Naive thymus-derived CD4-positive, alpha-beta T cell (primary cell): ENCODE data around the gene SLC4A5. TPM values are rescaled to one million over a fixed set of nuclear protein-coding genes. Genes with fewer than 3 reads are reported as not detected.
A peak's percentile ranks its signal among the peaks of the same experiment; 100 is the strongest.

Experiments used
- ATAC-seq: fragments of 150-1000 bp; cut with Tn5 transposase; 2 replicates; pipeline ENCODE4 v1.10.0; 2021; ENCODE audit warnings: mild to moderate bottlenecking, moderate library complexity
- CTCF ChIA-PET: fragments of 350-600 bp; sonication (Branson Sonifier 250); formaldehyde crosslinking; loops from one replicate; lab custom pipeline; 2021; ENCODE audit warnings: antibody characterized with exemption; lab: Charles Lee
- POLR2A ChIA-PET: fragments of 350-600 bp; sonication (Branson Sonifier 250); formaldehyde crosslinking; loops from one replicate; lab custom pipeline; 2021; ENCODE audit warnings: antibody characterized with exemption, inconsistent platforms; lab: Charles Lee
- DNase-seq, 9 donors: peaks; one replicate each; pipeline versions ENCODE4 v3.0.0 to v3.0.0-alpha.2; 2020 to 2022; ENCODE audit warnings: mixed read lengths in 1 of 9
- H3K27ac ChIP-seq: one replicate; pipeline ENCODE4 v1.7.0; 2013; ENCODE audit warnings: mild to moderate bottlenecking, low read depth, low read length, moderate library complexity
- H3K27me3 ChIP-seq, 2 donors: one replicate each; pipeline ENCODE4 v1.7.0; 2013; ENCODE audit warnings: low read length in 2 of 2, mild to moderate bottlenecking in 2 of 2, moderate library complexity in 2 of 2; ENCODE audit not compliant: control insufficient read depth in 2 of 2, insufficient read depth in 2 of 2
- H3K36me3 ChIP-seq, 3 experiments: 1 replicate in 2 of 3; 2 replicates in 1 of 3; pipeline ENCODE4 v1.7.0; 2013; ENCODE audit warnings: low read length in 3 of 3, mild to moderate bottlenecking in 3 of 3, moderate library complexity in 1 of 3; ENCODE audit not compliant: insufficient read depth in 3 of 3, control insufficient read depth in 2 of 3
- H3K4me1 ChIP-seq, 2 donors: one replicate each; pipeline ENCODE4 v1.7.0; 2013; ENCODE audit warnings: low read length in 2 of 2, mild to moderate bottlenecking in 2 of 2, moderate library complexity in 1 of 2; ENCODE audit not compliant: control insufficient read depth in 2 of 2, insufficient read depth in 2 of 2
- H3K4me3 ChIP-seq: 2 replicates; pipeline ENCODE4 v1.7.0; 2013; ENCODE audit warnings: mild to moderate bottlenecking, low read length
- H3K9me3 ChIP-seq, 3 experiments: 1 replicate in 2 of 3; 2 replicates in 1 of 3; pipeline ENCODE4 v1.7.0; 2013; ENCODE audit warnings: low read length in 3 of 3; ENCODE audit not compliant: control insufficient read depth in 2 of 3
- H3K27ac Mint-ChIP-seq, 9 donors: one replicate each; pipeline ENCODE4 v1.8.0; 2020 to 2022; ENCODE audit warnings: mixed read lengths in 9 of 9, mild to moderate bottlenecking in 8 of 9, moderate library complexity in 5 of 9, inconsistent platforms in 2 of 9
- H3K27me3 Mint-ChIP-seq, 5 donors: one replicate each; pipeline ENCODE4 v1.8.0; 2021 to 2022; ENCODE audit warnings: mixed read lengths in 5 of 5, mild to moderate bottlenecking in 1 of 5
- H3K36me3 Mint-ChIP-seq, 5 donors: one replicate each; pipeline ENCODE4 v1.8.0; 2020 to 2022; ENCODE audit warnings: mixed read lengths in 5 of 5, mild to moderate bottlenecking in 3 of 5, inconsistent platforms in 1 of 5
- H3K4me1 Mint-ChIP-seq, 7 donors: one replicate each; pipeline ENCODE4 v1.8.0; 2020 to 2022; ENCODE audit warnings: mixed read lengths in 7 of 7, mild to moderate bottlenecking in 3 of 7, inconsistent platforms in 1 of 7
- H3K4me3 Mint-ChIP-seq, 10 donors: one replicate each; pipeline ENCODE4 v1.8.0; 2020 to 2022; ENCODE audit warnings: mild to moderate bottlenecking in 10 of 10, mixed read lengths in 10 of 10, moderate library complexity in 6 of 10, inconsistent platforms in 2 of 10
- H3K9me3 Mint-ChIP-seq, 11 donors: one replicate each; pipeline ENCODE4 v1.8.0; 2020 to 2022; ENCODE audit warnings: mixed read lengths in 11 of 11, mild to moderate bottlenecking in 4 of 11, inconsistent platforms in 1 of 11, moderate library complexity in 1 of 11
- intact Hi-C, 2 donors: fragments of 100-400 bp; cut with micrococcal nuclease; formaldehyde crosslinking; loops; one replicate each; pipeline ENCODE4 v1.15.1; 2023
- polyA plus RNA-seq, 2 donors: library from polyadenylated mRNA; unstranded; fragments of 300-500 nt; fragmentation: Illumina TruSeq; gene quantifications; one replicate each; pipeline ENCODE4 v1.2.3, GENCODE V29; 2021
- total RNA-seq, 6 experiments: library from RNA in 5 of 6; stranded (reverse) in 5 of 6; gene quantifications; 1 replicate in 5 of 6; 2 replicates in 1 of 6; pipeline ENCODE4 v1.2.3 and lab custom pipeline; 2021 to 2026

Gene SLC4A5
- total and polyA plus RNA-seq, 7 experiments from 2014 or later = 0.59 to 20.8 (median 14.8) TPM

- Mint-ChIP-seq H3K9me3 (no peaks in the 10 kb centered on the region), H3K27ac (peak overlapping the region; percentile 82 to 95 (median 90)), H3K4me3 (peak overlapping the region; percentile 86 to 95 (median 91)), H3K36me3 (peaks cover 0 to 13% (median 7%) of the 10 kb centered on the region in 5 donors), H3K27me3 (no peaks in the 10 kb centered on the region), H3K4me1 (peaks cover 31 to 46% (median 36%) of the 10 kb centered on the region in 7 donors)
- intact Hi-C loops = loop anchor here (1.0 to 10.0 kb wide), 5 partner anchors 27 to 1107 kb away; partner anchors contain the start of genes CCT7 (in 1 of the 2), DGUOK (in 1 of the 2), PRADC1 (in 1 of the 2) and SFXN5 (in 1 of the 2)
- ChIA-PET POLR2A (interaction anchor here (0.6 to 3.8 kb wide), 20 partner anchors 11 to 442 kb away, joined by 3 to 60 read pairs (median 4); partner anchors contain the start of genes BOLA3, DGUOK, MTHFD2 and STAMBP), CTCF (interaction anchor here (0.6 to 3.1 kb wide), 18 partner anchors 11 to 410 kb away, joined by 3 to 24 read pairs (median 3); partner anchors contain the start of gene MTHFD2)
- Histone ChIP-seq H3K36me3 (peaks cover 0 to 4% (median 0%) of the 10 kb centered on the region in 3 experiments), H3K9me3 (no peaks in the 10 kb centered on the region), H3K4me3 (peak overlapping the region; percentile 89), H3K27ac (peak overlapping the region; percentile 97), H3K27me3 (no peaks in the 10 kb centered on the region), H3K4me1 (peaks cover 25 to 34% of the 10 kb centered on the region in 2 donors)
- ATAC-seq = peak; percentile 47
- peak in 1 of 9 donors; percentile 23 for DNase-seq
Measured at GRCh38 chr2:74179063-74179865, 164.0 kb downstream of the SLC4A5 start.

- H3K36me3 Mint-ChIP-seq = peaks cover 0 to 14% (median 7%) of the 10 kb centered on the region in 5 donors
- DNase-seq = peak; percentile 94 to 98 (median 97)
- intact Hi-C loops = loop anchor here (1.0 to 10.0 kb wide), 16 partner anchors 20 to 1106 kb away; partner anchors contain the start of genes AUP1 (in 2 of the 2), HTRA2 (in 2 of the 2), MTHFD2 (in 2 of the 2) and ALMS1 (in 1 of the 2)
- ATAC-seq = peak; percentile 97
- peaks cover 0 to 4% (median 0%) of the 10 kb centered on the region in 3 experiments for H3K36me3 ChIP-seq
- CTCF ChIA-PET = interaction anchor here (0.6 to 3.1 kb wide), 20 partner anchors 11 to 411 kb away, joined by 3 to 24 read pairs (median 3); partner anchors contain the start of genes MTHFD2 and STAMBP
- H3K27ac ChIP-seq = peak within 1 kb of the TSS; percentile 97
- peaks cover 32 to 46% (median 35%) of the 10 kb centered on the region in 7 donors for H3K4me1 Mint-ChIP-seq
- no peaks in the 10 kb centered on the region for H3K9me3 ChIP-seq
- POLR2A ChIA-PET = interaction anchor here (0.6 to 3.8 kb wide), 23 partner anchors 10 to 658 kb away, joined by 3 to 60 read pairs (median 4); partner anchors contain the start of genes BOLA3, CCDC142, DGUOK and MTHFD2
- H3K27ac Mint-ChIP-seq = peak within 1 kb of the TSS; percentile 82 to 95 (median 90)
- H3K4me3 ChIP-seq = peak within 1 kb of the TSS; percentile 89
- H3K27me3 ChIP-seq = no peaks in the 10 kb centered on the region
- peaks cover 25 to 37% of the 10 kb centered on the region in 2 donors for H3K4me1 ChIP-seq
- no peaks in the 10 kb centered on the region for H3K27me3 Mint-ChIP-seq
- H3K9me3 Mint-ChIP-seq = no peaks in the 10 kb centered on the region
- peak within 1 kb of the TSS; percentile 86 to 95 (median 91) for H3K4me3 Mint-ChIP-seq
Measured at GRCh38 chr2:74178211-74179062, 164.8 kb downstream of the SLC4A5 start, which contains the start of gene MOB1A. Gene MOB1A (minus strand): TSS chr2:74178879. CDS start chr2:74178674, 205 bp downstream.

- CTCF ChIA-PET = interaction anchor here (0.9 to 3.1 kb wide), 7 partner anchors 10 to 351 kb away, joined by 3 to 24 read pairs (median 6); partner anchors contain the start of gene MTHFD2
- Histone ChIP-seq H3K36me3 (peaks cover 0 to 4% (median 0%) of the 10 kb centered on the region in 3 experiments), H3K4me1 (peaks cover 30 to 37% of the 10 kb centered on the region in 2 donors), H3K4me3 (peak overlapping the region; percentile 89), H3K27me3 (no peaks in the 10 kb centered on the region), H3K9me3 (no peaks in the 10 kb centered on the region), H3K27ac (peak overlapping the region; percentile 97)
- peaks cover 32 to 51% (median 39%) of the 10 kb centered on the region in 7 donors for H3K4me1 Mint-ChIP-seq
- H3K36me3 Mint-ChIP-seq = peaks cover 0 to 14% (median 7%) of the 10 kb centered on the region in 5 donors
- peak overlapping the region; percentile 82 to 95 (median 90) for H3K27ac Mint-ChIP-seq
- H3K27me3 Mint-ChIP-seq = no peaks in the 10 kb centered on the region
- intact Hi-C loops = loop anchor here (1.0 to 10.0 kb wide), 15 partner anchors 21 to 1105 kb away; partner anchors contain the start of genes AUP1 (in 2 of the 2), HTRA2 (in 2 of the 2), MTHFD2 (in 2 of the 2) and ALMS1 (in 1 of the 2)
- POLR2A ChIA-PET = interaction anchor here (0.7 to 3.8 kb wide), 13 partner anchors 9 to 659 kb away, joined by 3 to 60 read pairs (median 6); partner anchors contain the start of genes BOLA3, CCDC142, MTHFD2 and TPRKB
- DNase-seq = no peak
- no peak for ATAC-seq
- no peaks in the 10 kb centered on the region for H3K9me3 Mint-ChIP-seq
- H3K4me3 Mint-ChIP-seq = peak overlapping the region; percentile 86 to 95 (median 91)
Measured at GRCh38 chr2:74177696-74178095, 165.5 kb downstream of the SLC4A5 start.

GRCh38 chr2:74174909-74175308, 168.3 kb downstream of the SLC4A5 start:
- H3K9me3 Mint-ChIP-seq = no peaks in the 10 kb centered on the region
- peaks cover 0 to 22% (median 15%) of the 10 kb centered on the region in 5 donors for H3K36me3 Mint-ChIP-seq
- ATAC-seq (no peak), DNase-seq (no peak)
- H3K4me3 ChIP-seq = no peak overlapping the region
- peak overlapping the region in 1 of 9 donors; percentile 62 for H3K27ac Mint-ChIP-seq
- ChIA-PET POLR2A (no interaction called here), CTCF (no interaction called here)
- H3K27me3 ChIP-seq = no peaks in the 10 kb centered on the region
- no peaks in the 10 kb centered on the region for H3K27me3 Mint-ChIP-seq
- intact Hi-C loops = loop anchor here in 1 of 2 donors (5.0 to 10.0 kb wide), 2 partner anchors 940 to 1103 kb away; partner anchors contain the start of genes CCT7, PRADC1 and SFXN5
- H3K9me3 ChIP-seq = no peaks in the 10 kb centered on the region
- H3K4me1 ChIP-seq = peaks cover 31 to 37% of the 10 kb centered on the region in 2 donors
- H3K36me3 ChIP-seq = peaks cover 0 to 24% (median 0%) of the 10 kb centered on the region in 3 experiments
- H3K4me1 Mint-ChIP-seq = peaks cover 37 to 60% (median 47%) of the 10 kb centered on the region in 7 donors
- peak overlapping the region; percentile 14 to 91 (median 64) for H3K4me3 Mint-ChIP-seq
- H3K27ac ChIP-seq = no peak overlapping the region

- intact Hi-C loops = loop anchor here in 1 of 2 donors (5.0 kb wide), 1 partner anchor 39 kb away; no protein-coding TSS in a partner anchor
- H3K4me1 Mint-ChIP-seq = peaks cover 5 to 29% (median 23%) of the 10 kb centered on the region in 7 donors
Measured at GRCh38 chr2:74168739-74169138, 174.5 kb downstream of the SLC4A5 start.

More at GRCh38 chr2:74168739-74169138, 174.5 kb downstream of the SLC4A5 start:
- ChIA-PET POLR2A (interaction anchor here (3.9 kb wide), 1 partner anchor 9 kb away, joined by 19 read pairs; the partner anchor contains the start of gene MOB1A), CTCF (interaction anchor here (1.9 kb wide), 1 partner anchor 10 kb away, joined by 8 read pairs; the partner anchor contains the start of gene MOB1A)
- H3K27me3 ChIP-seq = no peaks in the 10 kb centered on the region
- no peak for ATAC-seq
- Mint-ChIP-seq H3K4me3 (no peak overlapping the region), H3K27me3 (no peaks in the 10 kb centered on the region), H3K9me3 (peaks cover 0 to 11% (median 0%) of the 10 kb centered on the region in 11 donors), H3K27ac (peak overlapping the region in 1 of 9 donors; percentile 23), H3K36me3 (peaks cover 4 to 43% (median 39%) of the 10 kb centered on the region in 5 donors)
- no peak overlapping the region for H3K27ac ChIP-seq
- H3K9me3 ChIP-seq = no peaks in the 10 kb centered on the region
- H3K36me3 ChIP-seq = peaks cover 5 to 73% (median 26%) of the 10 kb centered on the region in 3 experiments
- H3K4me1 ChIP-seq = peaks cover 0 to 6% of the 10 kb centered on the region in 2 donors
- no peak for DNase-seq
- H3K4me3 ChIP-seq = no peak overlapping the region
